Osteocyte (in vitro differentiated cells): Measurements from ENCODE around the gene ACKR2. TPM values are rescaled to one million over a fixed set of nuclear protein-coding genes. Genes with fewer than 3 reads are reported as not detected.

Experiments
- DNase-seq: peaks from one replicate; pipeline ENCODE4 v3.0.0; 2021; ENCODE audit warnings: mixed read lengths; ENCODE audit not compliant: unreplicated experiment; ENCODE audit errors: extremely low spot score
- H3K27ac Mint-ChIP-seq: one replicate; pipeline ENCODE4 v1.8.0; 2021; ENCODE audit warnings: mild to moderate bottlenecking, mixed read lengths; ENCODE audit not compliant: unreplicated experiment
- H3K27me3 Mint-ChIP-seq: one replicate; pipeline ENCODE4 v1.8.0; 2021; ENCODE audit warnings: mixed read lengths; ENCODE audit not compliant: unreplicated experiment
- H3K36me3 Mint-ChIP-seq: one replicate; pipeline ENCODE4 v1.8.0; 2021; ENCODE audit warnings: mixed read lengths; ENCODE audit not compliant: unreplicated experiment
- H3K4me1 Mint-ChIP-seq: one replicate; pipeline ENCODE4 v1.8.0; 2021; ENCODE audit warnings: mixed read lengths; ENCODE audit not compliant: unreplicated experiment
- H3K4me3 Mint-ChIP-seq: one replicate; pipeline ENCODE4 v1.8.0; 2021; ENCODE audit warnings: mild to moderate bottlenecking, moderate library complexity, mixed read lengths; ENCODE audit not compliant: unreplicated experiment
- H3K9me3 Mint-ChIP-seq: one replicate; pipeline ENCODE4 v1.8.0; 2021; ENCODE audit warnings: mixed read lengths; ENCODE audit not compliant: unreplicated experiment
- CTCF ChIP-seq: fragments of 200-600 bp; sonication (generic); IDR thresholded peaks from 2 replicates; pipeline ENCODE4 v1.5.0; 2021; ENCODE audit warnings: antibody characterized with exemption, mild to moderate bottlenecking, moderate library complexity
- total RNA-seq: library from RNA; stranded (reverse); gene quantifications from 2 replicates; pipeline ENCODE4 v1.2.1, GENCODE V29; 2021

The ACKR2 gene
- total RNA-seq, 1 donor from 2014 or later: 0.19 TPM

DNA sequence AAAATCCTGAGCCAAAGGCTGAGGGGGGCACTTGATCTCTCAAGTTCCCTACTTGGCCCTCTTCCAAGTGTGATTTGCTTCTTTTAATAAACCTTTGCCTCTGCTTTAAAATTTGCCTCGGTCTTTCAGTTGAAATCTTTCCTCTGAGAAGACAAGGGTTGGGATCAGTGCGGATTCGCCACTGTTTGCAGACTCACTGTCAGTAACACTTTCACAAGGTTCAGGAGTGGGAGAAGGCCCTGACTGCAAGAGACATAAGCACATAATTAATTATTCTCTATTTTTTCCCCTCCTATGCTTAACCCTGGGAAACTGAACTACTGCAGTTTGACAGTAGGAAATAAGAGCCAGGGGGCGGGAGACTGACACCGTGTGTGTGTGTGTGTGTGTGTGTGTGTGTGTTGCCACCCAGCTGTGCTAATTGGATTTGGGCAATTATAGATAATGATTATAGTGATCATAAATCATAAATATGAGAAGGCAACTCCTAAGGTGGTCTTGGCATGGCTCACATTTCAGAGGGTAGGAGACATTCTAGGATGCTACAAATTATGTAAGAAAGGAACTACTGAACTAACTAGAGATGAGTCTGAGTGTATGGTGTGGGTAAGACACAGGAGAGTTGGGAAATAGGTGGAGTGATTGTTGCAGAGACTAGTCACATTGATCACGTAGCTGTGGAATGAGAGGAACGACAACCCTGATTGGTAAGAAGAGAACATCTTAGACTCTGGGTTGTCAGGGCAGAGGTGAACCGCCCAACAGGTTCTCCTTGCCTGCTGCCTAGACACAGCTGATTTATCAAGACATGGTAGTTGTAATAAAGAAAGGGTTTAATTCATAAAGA, 91.2 kb downstream of the ACKR2 start:
- H3K9me3 Mint-ChIP-seq: no peaks in the 10 kb centered on the region
- no peaks in the 10 kb centered on the region for H3K27me3 Mint-ChIP-seq
- no peak overlapping the region for H3K4me3 Mint-ChIP-seq
- no peak overlapping the region for H3K27ac Mint-ChIP-seq
- no peaks in the 10 kb centered on the region for H3K36me3 Mint-ChIP-seq
- no peaks in the 10 kb centered on the region for H3K4me1 Mint-ChIP-seq
- TF ChIP-seq CTCF: no peak
- DNase-seq: no peak

GRCh38 chr3:42901073-42901415, 91.8 kb downstream of the ACKR2 start:
- Mint-ChIP-seq H3K36me3 (no peaks in the 10 kb centered on the region), H3K27ac (no peak overlapping the region), H3K4me3 (no peak overlapping the region), H3K4me1 (no peaks in the 10 kb centered on the region), H3K9me3 (no peaks in the 10 kb centered on the region), H3K27me3 (no peaks in the 10 kb centered on the region)
- DNase-seq: no peak
- TF ChIP-seq CTCF: no peak

DNA sequence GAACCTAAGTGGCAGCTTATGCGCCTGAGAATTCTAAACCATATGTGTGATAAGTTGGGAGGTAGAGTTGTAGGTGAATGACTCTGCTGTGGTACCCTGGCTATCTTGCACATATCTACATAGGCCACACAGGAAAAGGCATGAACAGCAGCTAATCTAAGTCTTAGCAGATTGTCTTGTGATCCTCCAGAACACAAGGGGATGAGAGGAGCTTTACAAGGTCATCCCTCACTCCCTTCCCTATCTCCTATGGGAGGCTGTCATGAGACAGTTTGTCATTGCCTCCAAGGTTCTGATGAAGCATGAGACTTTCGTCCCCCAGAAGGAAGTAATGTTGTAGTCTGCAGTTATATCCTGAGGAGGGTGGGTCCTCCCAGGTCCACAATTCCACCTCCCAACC, 93.0 kb downstream of the ACKR2 start:
- no peaks in the 10 kb centered on the region for H3K27me3 Mint-ChIP-seq
- no peak for TF ChIP-seq CTCF
- no peak overlapping the region for H3K27ac Mint-ChIP-seq
- no peak overlapping the region for H3K4me3 Mint-ChIP-seq
- peaks cover 6% of the 10 kb centered on the region for H3K9me3 Mint-ChIP-seq
- no peak for DNase-seq
- H3K36me3 Mint-ChIP-seq: no peaks in the 10 kb centered on the region
- no peaks in the 10 kb centered on the region for H3K4me1 Mint-ChIP-seq

GRCh38 chr3:42904076-42904475, 94.8 kb downstream of the ACKR2 start:
- H3K4me3 Mint-ChIP-seq: no peak overlapping the region
- no peak for DNase-seq
- peaks cover 6% of the 10 kb centered on the region for H3K9me3 Mint-ChIP-seq
- H3K27ac Mint-ChIP-seq: no peak overlapping the region
- H3K27me3 Mint-ChIP-seq: no peaks in the 10 kb centered on the region
- no peaks in the 10 kb centered on the region for H3K4me1 Mint-ChIP-seq
- no peaks in the 10 kb centered on the region for H3K36me3 Mint-ChIP-seq
- no peak for TF ChIP-seq CTCF

DNA sequence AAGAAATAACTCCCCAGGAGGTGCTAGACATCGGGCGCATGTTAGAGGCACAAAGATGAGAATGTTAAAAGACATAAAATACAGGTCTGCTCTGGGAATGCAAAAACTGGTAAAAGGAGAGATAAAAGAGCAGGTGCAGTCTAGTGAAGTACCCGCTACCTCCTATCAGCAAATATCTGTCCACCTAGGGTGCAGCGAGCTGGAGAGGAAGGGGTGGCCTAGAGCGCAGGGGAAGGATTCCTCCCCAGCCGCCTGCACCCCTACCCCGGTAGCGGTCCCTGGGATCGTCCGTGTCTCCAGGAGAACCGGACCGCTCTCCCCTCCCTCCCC, 96.5 kb downstream of the ACKR2 start:
- Mint-ChIP-seq H3K36me3 (no peaks in the 10 kb centered on the region), H3K27ac (no peak overlapping the region), H3K9me3 (peaks cover 11% of the 10 kb centered on the region), H3K4me1 (no peaks in the 10 kb centered on the region), H3K4me3 (no peak overlapping the region), H3K27me3 (no peaks in the 10 kb centered on the region)
- DNase-seq: no peak
- TF ChIP-seq CTCF: no peak
